ENCODE measurements around the gene DIP2C. TPM values are rescaled to one million over a fixed set of nuclear protein-coding genes. Genes with fewer than 3 reads are reported as not detected.
A peak's percentile ranks its signal among the peaks of the same experiment; 100 is the strongest.

Gene DIP2C
- total and polyA plus RNA-seq, 7 experiments from 2014 or later = 1.1 to 8.7 (median 4.5) TPM

DNA sequence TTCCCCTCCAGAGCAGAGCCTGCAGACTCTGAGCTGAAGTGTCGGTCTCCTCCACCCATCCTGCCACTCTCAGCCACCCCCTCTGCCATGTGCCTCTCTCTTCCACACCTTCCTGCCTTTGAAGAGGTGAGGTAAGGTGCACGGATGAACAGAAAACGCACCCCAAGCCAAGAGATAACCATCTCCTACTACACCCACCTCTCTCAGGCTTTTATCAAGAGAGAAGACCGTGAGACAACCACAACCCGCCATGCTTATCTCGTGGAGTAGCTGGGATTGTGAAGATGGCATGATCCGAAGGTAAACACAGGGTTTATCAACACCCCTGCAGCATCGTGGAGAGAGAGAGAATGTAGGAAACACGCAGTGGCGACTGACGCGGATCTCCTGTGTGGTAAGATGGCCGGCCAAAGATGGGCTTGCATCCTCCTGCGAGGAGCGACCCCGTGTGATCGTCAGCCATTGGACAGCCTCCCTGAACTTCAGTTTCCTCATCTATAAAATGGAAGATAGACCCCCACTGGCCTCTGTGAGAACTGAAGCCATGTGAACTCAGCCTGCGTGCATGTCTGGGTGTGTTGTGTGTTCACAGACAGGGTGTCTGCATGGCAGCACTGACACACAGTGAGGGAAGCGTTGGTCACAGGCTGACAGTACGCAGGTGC lies 219.0 kb downstream of the DIP2C start:
- intact Hi-C loops (cut with micrococcal nuclease) = loop anchor here in 1 of 2 donors (1.0 to 5.0 kb wide), 10 partner anchors 19 to 333 kb away; partner anchors contain the start of gene ZMYND11
- Histone ChIP-seq H3K4me1 (ENCODE audit: control insufficient read depth in 2 of 2, insufficient read depth in 2 of 2, low read length in 2 of 2) (peaks cover 17 to 29% of the 10 kb centered on the region in 2 donors), H3K9me3 (ENCODE audit: control insufficient read depth in 2 of 3, low read length in 3 of 3) (peaks cover 0 to 18% (median 0%) of the 10 kb centered on the region in 3 experiments), H3K27me3 (ENCODE audit: control insufficient read depth in 2 of 2, insufficient read depth in 2 of 2, low read length in 2 of 2) (no peaks in the 10 kb centered on the region), H3K36me3 (ENCODE audit: control insufficient read depth in 2 of 3, insufficient read depth in 3 of 3, low read length in 3 of 3) (no peaks in the 10 kb centered on the region), H3K27ac (ENCODE audit: low read depth, low read length) (peak overlapping the region; percentile 43), H3K4me3 (ENCODE audit: low read length) (peak overlapping the region; percentile 30)
- peaks cover 0 to 55% (median 21%) of the 10 kb centered on the region in 11 donors for H3K9me3 Mint-ChIP-seq
- ChIA-PET CTCF (interaction anchor here (0.7 to 2.6 kb wide), 5 partner anchors 10 to 515 kb away, joined by 3 to 15 read pairs (median 3); no protein-coding TSS in a partner anchor), POLR2A (interaction anchor here (0.6 to 4.9 kb wide), 11 partner anchors 10 to 137 kb away, joined by 3 to 58 read pairs (median 4); no protein-coding TSS in a partner anchor)
- peak overlapping the region; percentile 21 to 94 (median 93) for H3K27ac Mint-ChIP-seq
- peak; percentile 83 for ATAC-seq
- peak in 7 of 9 donors; percentile 64 to 84 (median 78) for DNase-seq
- H3K27me3 Mint-ChIP-seq = no peaks in the 10 kb centered on the region
- peaks cover 13 to 39% (median 31%) of the 10 kb centered on the region in 7 donors for H3K4me1 Mint-ChIP-seq
- H3K36me3 Mint-ChIP-seq = peaks cover 5 to 33% (median 21%) of the 10 kb centered on the region in 5 donors
- peak overlapping the region; percentile 39 to 87 (median 72) for H3K4me3 Mint-ChIP-seq

- CTCF ChIA-PET = interaction anchor here (0.7 to 2.6 kb wide), 5 partner anchors 9 to 515 kb away, joined by 3 to 15 read pairs (median 3); no protein-coding TSS in a partner anchor
- Mint-ChIP-seq H3K9me3 (peaks cover 0 to 50% (median 17%) of the 10 kb centered on the region in 11 donors), H3K27me3 (no peaks in the 10 kb centered on the region), H3K27ac (peak overlapping the region in 8 of 9 donors; percentile 31 to 94 (median 93)), H3K4me1 (peaks cover 13 to 39% (median 29%) of the 10 kb centered on the region in 7 donors), H3K4me3 (peak overlapping the region; percentile 7 to 87 (median 72)), H3K36me3 (peaks cover 5 to 29% (median 16%) of the 10 kb centered on the region in 5 donors)
- peak overlapping the region; percentile 30 for H3K4me3 ChIP-seq (ENCODE audit: low read length)
- ATAC-seq = no peak
- peaks cover 17 to 29% of the 10 kb centered on the region in 2 donors for H3K4me1 ChIP-seq (ENCODE audit: control insufficient read depth in 2 of 2, insufficient read depth in 2 of 2, low read length in 2 of 2)
- peak overlapping the region; percentile 43 for H3K27ac ChIP-seq (ENCODE audit: low read depth, low read length)
- POLR2A ChIA-PET = interaction anchor here (0.6 to 4.9 kb wide), 10 partner anchors 9 to 136 kb away, joined by 3 to 58 read pairs (median 4); no protein-coding TSS in a partner anchor
- intact Hi-C loops (cut with micrococcal nuclease) = loop anchor here in 1 of 2 donors (1.0 to 5.0 kb wide), 10 partner anchors 19 to 333 kb away; partner anchors contain the start of gene ZMYND11
- no peaks in the 10 kb centered on the region for H3K36me3 ChIP-seq (ENCODE audit: control insufficient read depth in 2 of 3, insufficient read depth in 3 of 3, low read length in 3 of 3)
- H3K27me3 ChIP-seq (ENCODE audit: control insufficient read depth in 2 of 2, insufficient read depth in 2 of 2, low read length in 2 of 2) = no peaks in the 10 kb centered on the region
- H3K9me3 ChIP-seq (ENCODE audit: control insufficient read depth in 2 of 3, low read length in 3 of 3) = peaks cover 0 to 16% (median 0%) of the 10 kb centered on the region in 3 experiments
- no peak for DNase-seq
Observed at GRCh38 chr10:469947-470338, 219.5 kb downstream of the DIP2C start.

DNA sequence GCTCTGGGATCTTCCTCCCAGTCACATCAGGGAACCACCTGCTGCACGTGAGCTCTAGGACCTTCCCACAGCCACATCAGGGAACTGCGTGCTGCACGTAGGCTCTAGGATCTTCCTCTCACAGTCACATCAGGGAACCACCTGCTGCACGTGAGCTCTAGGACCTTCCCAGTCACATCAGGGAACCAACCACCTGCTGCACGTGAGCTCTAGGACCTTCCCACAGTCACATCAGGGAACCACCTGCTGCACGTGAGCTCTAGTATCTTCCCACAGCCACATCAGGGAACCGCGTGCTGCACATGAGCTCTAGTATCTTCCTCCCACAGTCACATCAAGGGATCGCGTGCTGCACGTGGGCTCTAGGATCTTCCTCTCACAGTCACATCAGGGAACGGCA lies 229.7 kb downstream of the DIP2C start:
- CTCF ChIA-PET = interaction anchor here (1.0 kb wide), 1 partner anchor 11 kb away, joined by 3 read pairs; no protein-coding TSS in a partner anchor
- POLR2A ChIA-PET = interaction anchor here (1.0 to 2.0 kb wide), 3 partner anchors 10 to 13 kb away, joined by 3 to 7 read pairs (median 5); no protein-coding TSS in a partner anchor

DNA sequence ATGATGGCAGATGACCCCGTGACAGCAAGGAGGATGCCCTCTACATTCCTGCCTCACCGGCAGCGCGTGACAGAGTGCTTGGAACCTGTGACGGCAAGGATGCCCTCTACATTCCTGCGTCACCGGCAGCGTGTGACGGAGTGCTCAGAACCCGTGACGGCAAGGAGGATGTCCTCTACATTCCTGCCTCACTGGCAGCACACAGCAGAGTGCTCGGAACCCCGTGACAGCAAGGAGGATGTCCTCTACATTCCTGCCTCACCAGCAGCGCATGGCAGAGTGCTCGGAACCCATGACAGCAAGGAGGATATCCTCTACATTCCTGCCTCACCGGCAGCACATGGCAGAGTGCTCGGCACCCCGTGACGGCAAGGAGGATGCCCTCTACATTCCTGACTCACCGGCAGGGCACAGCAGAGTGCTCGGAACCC lies 231.0 kb downstream of the DIP2C start:
- ATAC-seq (no peak), DNase-seq (no peak)
- peaks cover 0 to 7% (median 1%) of the 10 kb centered on the region in 11 donors for H3K9me3 Mint-ChIP-seq
- Histone ChIP-seq H3K9me3 (ENCODE audit: control insufficient read depth in 2 of 3, low read length in 3 of 3) (no peaks in the 10 kb centered on the region), H3K36me3 (ENCODE audit: control insufficient read depth in 2 of 3, insufficient read depth in 3 of 3, low read length in 3 of 3) (no peaks in the 10 kb centered on the region), H3K27ac (ENCODE audit: low read depth, low read length) (no peak overlapping the region), H3K4me3 (ENCODE audit: low read length) (no peak overlapping the region), H3K4me1 (ENCODE audit: control insufficient read depth in 2 of 2, insufficient read depth in 2 of 2, low read length in 2 of 2) (peaks cover 0 to 24% of the 10 kb centered on the region in 2 donors), H3K27me3 (ENCODE audit: control insufficient read depth in 2 of 2, insufficient read depth in 2 of 2, low read length in 2 of 2) (no peaks in the 10 kb centered on the region)
- CTCF ChIA-PET = no interaction called here
- no peak overlapping the region for H3K4me3 Mint-ChIP-seq
- POLR2A ChIA-PET = no interaction called here
- peaks cover 4 to 47% (median 39%) of the 10 kb centered on the region in 7 donors for H3K4me1 Mint-ChIP-seq
- peaks cover 0 to 19% (median 7%) of the 10 kb centered on the region in 5 donors for H3K36me3 Mint-ChIP-seq
- H3K27ac Mint-ChIP-seq = peak overlapping the region in 2 of 9 donors; percentile 22 to 32
- intact Hi-C loops (cut with micrococcal nuclease) = no loop called here
- peaks cover 0 to 19% (median 4%) of the 10 kb centered on the region in 5 donors for H3K27me3 Mint-ChIP-seq

More for the DNA sequence above, 229.7 kb downstream of the DIP2C start:
- Histone ChIP-seq H3K4me3 (ENCODE audit: low read length) (no peak overlapping the region), H3K36me3 (ENCODE audit: control insufficient read depth in 2 of 3, insufficient read depth in 3 of 3, low read length in 3 of 3) (no peaks in the 10 kb centered on the region), H3K9me3 (ENCODE audit: control insufficient read depth in 2 of 3, low read length in 3 of 3) (no peaks in the 10 kb centered on the region), H3K4me1 (ENCODE audit: control insufficient read depth in 2 of 2, insufficient read depth in 2 of 2, low read length in 2 of 2) (peaks cover 0 to 12% of the 10 kb centered on the region in 2 donors), H3K27me3 (ENCODE audit: control insufficient read depth in 2 of 2, insufficient read depth in 2 of 2, low read length in 2 of 2) (no peaks in the 10 kb centered on the region), H3K27ac (ENCODE audit: low read depth, low read length) (no peak overlapping the region)
- peaks cover 0 to 26% (median 4%) of the 10 kb centered on the region in 5 donors for H3K27me3 Mint-ChIP-seq
- ATAC-seq = no peak
- intact Hi-C loops (cut with micrococcal nuclease) = no loop called here
- no peak for DNase-seq
- peak overlapping the region in 5 of 9 donors; percentile 23 to 78 (median 41) for H3K27ac Mint-ChIP-seq
- H3K4me1 Mint-ChIP-seq = peaks cover 4 to 36% (median 29%) of the 10 kb centered on the region in 7 donors
- H3K9me3 Mint-ChIP-seq = peaks cover 0 to 16% (median 5%) of the 10 kb centered on the region in 11 donors
- peak overlapping the region in 1 of 10 donors; percentile 46 for H3K4me3 Mint-ChIP-seq
- peaks cover 2 to 19% (median 12%) of the 10 kb centered on the region in 5 donors for H3K36me3 Mint-ChIP-seq

DNA sequence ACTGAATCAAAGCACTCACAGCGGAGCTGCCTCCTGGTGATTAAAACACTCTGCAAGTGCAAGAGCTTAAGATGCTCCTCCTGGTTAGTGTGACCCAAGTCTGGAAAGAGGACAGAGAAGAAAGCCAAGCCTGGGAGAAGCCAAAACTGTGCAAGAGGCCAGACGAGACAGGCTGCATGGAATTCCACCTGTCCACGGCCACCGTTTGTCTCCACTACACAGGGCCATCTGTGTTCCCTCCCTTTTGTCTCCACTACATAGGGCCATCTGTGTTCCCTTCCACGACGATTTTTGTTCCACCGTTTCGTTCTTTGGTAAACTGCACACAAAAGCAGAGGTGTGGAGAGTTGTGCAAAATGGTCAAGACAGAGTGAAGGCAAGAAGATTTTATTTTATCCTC lies 233.0 kb downstream of the DIP2C start:
- ChIA-PET POLR2A (no interaction called here), CTCF (interaction anchor here (0.6 kb wide), 1 partner anchor 79 kb away, joined by 3 read pairs; no protein-coding TSS in a partner anchor)
- DNase-seq (no peak), ATAC-seq (no peak)
- Mint-ChIP-seq H3K9me3 (no peaks in the 10 kb centered on the region), H3K27me3 (peaks cover 0 to 25% (median 0%) of the 10 kb centered on the region in 5 donors), H3K36me3 (peaks cover 0 to 9% (median 0%) of the 10 kb centered on the region in 5 donors), H3K4me3 (peak overlapping the region in 7 of 10 donors; percentile 7 to 60 (median 18)), H3K4me1 (peaks cover 4 to 64% (median 55%) of the 10 kb centered on the region in 7 donors), H3K27ac (peak overlapping the region in 7 of 9 donors; percentile 28 to 87 (median 71))
- H3K27me3 ChIP-seq (ENCODE audit: control insufficient read depth in 2 of 2, insufficient read depth in 2 of 2, low read length in 2 of 2) = no peaks in the 10 kb centered on the region
- H3K27ac ChIP-seq (ENCODE audit: low read depth, low read length) = no peak overlapping the region
- intact Hi-C loops (cut with micrococcal nuclease) = no loop called here
- H3K9me3 ChIP-seq (ENCODE audit: control insufficient read depth in 2 of 3, low read length in 3 of 3) = no peaks in the 10 kb centered on the region
- H3K4me1 ChIP-seq (ENCODE audit: control insufficient read depth in 2 of 2, insufficient read depth in 2 of 2, low read length in 2 of 2) = peaks cover 10 to 43% of the 10 kb centered on the region in 2 donors
- no peak overlapping the region for H3K4me3 ChIP-seq (ENCODE audit: low read length)
- no peaks in the 10 kb centered on the region for H3K36me3 ChIP-seq (ENCODE audit: control insufficient read depth in 2 of 3, insufficient read depth in 3 of 3, low read length in 3 of 3)

GRCh38 chr10:454860-455259 lies 234.6 kb downstream of the DIP2C start:
- Mint-ChIP-seq H3K27me3 (peaks cover 0 to 24% (median 0%) of the 10 kb centered on the region in 5 donors), H3K4me1 (peaks cover 9 to 77% (median 65%) of the 10 kb centered on the region in 7 donors), H3K36me3 (peaks cover 0 to 5% (median 0%) of the 10 kb centered on the region in 5 donors), H3K27ac (peak overlapping the region in 8 of 9 donors; percentile 25 to 95 (median 89)), H3K4me3 (peak overlapping the region; percentile 19 to 79 (median 48)), H3K9me3 (no peaks in the 10 kb centered on the region)
- Histone ChIP-seq H3K4me1 (ENCODE audit: control insufficient read depth in 2 of 2, insufficient read depth in 2 of 2, low read length in 2 of 2) (peaks cover 24 to 54% of the 10 kb centered on the region in 2 donors), H3K27ac (ENCODE audit: low read depth, low read length) (no peak overlapping the region), H3K4me3 (ENCODE audit: low read length) (no peak overlapping the region), H3K9me3 (ENCODE audit: control insufficient read depth in 2 of 3, low read length in 3 of 3) (no peaks in the 10 kb centered on the region), H3K27me3 (ENCODE audit: control insufficient read depth in 2 of 2, insufficient read depth in 2 of 2, low read length in 2 of 2) (no peaks in the 10 kb centered on the region), H3K36me3 (ENCODE audit: control insufficient read depth in 2 of 3, insufficient read depth in 3 of 3, low read length in 3 of 3) (no peaks in the 10 kb centered on the region)
- CTCF ChIA-PET = interaction anchor here (2.7 kb wide), 1 partner anchor 16 kb away, joined by 15 read pairs; no protein-coding TSS in a partner anchor
- intact Hi-C loops (cut with micrococcal nuclease) = loop anchor here in 1 of 2 donors (5.0 kb wide), 2 partner anchors 123 to 477 kb away; partner anchors contain the start of gene LARP4B
- ATAC-seq (no peak), DNase-seq (no peak)
- POLR2A ChIA-PET = interaction anchor here (0.7 to 5.7 kb wide), 2 partner anchors 16 to 388 kb away, joined by 4 to 58 read pairs; no protein-coding TSS in a partner anchor
